DND-41 (cell line): Measurements from ENCODE around the gene SERPINH1.

ENCODE experiments used
- EZH2 ChIP-seq: IDR thresholded peaks from 3 replicates; pipeline ENCODE4 v1.6.1; 2012; ENCODE audit warnings: borderline replicate concordance, low read depth, mild to moderate bottlenecking, moderate library complexity, low read length, inconsistent platforms; ENCODE audit not compliant: severe bottlenecking
- TF ChIP-seq, protein P1 (sequence below): IDR thresholded peaks from 2 replicates; pipeline ENCODE4 v1.5.1; 2012; ENCODE audit warnings: borderline replicate concordance, low read length, moderate library complexity, mild to moderate bottlenecking; ENCODE audit not compliant: poor library complexity, severe bottlenecking; ENCODE audit errors: extremely low read depth

GRCh38 chr11:75553889-75554257, 8.2 kb upstream of the SERPINH1 start:
- TF ChIP-seq, protein P1, sequence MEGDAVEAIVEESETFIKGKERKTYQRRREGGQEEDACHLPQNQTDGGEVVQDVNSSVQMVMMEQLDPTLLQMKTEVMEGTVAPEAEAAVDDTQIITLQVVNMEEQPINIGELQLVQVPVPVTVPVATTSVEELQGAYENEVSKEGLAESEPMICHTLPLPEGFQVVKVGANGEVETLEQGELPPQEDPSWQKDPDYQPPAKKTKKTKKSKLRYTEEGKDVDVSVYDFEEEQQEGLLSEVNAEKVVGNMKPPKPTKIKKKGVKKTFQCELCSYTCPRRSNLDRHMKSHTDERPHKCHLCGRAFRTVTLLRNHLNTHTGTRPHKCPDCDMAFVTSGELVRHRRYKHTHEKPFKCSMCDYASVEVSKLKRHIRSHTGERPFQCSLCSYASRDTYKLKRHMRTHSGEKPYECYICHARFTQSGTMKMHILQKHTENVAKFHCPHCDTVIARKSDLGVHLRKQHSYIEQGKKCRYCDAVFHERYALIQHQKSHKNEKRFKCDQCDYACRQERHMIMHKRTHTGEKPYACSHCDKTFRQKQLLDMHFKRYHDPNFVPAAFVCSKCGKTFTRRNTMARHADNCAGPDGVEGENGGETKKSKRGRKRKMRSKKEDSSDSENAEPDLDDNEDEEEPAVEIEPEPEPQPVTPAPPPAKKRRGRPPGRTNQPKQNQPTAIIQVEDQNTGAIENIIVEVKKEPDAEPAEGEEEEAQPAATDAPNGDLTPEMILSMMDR, result no peak
- TF ChIP-seq EZH2, result no peak
